Urothelium cell line (cell line): ENCODE data around the gene CAMK1D.
"Not testable (repeated sequence)": the region's sequence is repeated elsewhere in the genome, so short reads cannot be mapped to it uniquely, and the experiment has no call there.

Experiments
- DNase-seq: peaks from one replicate; pipeline ENCODE4 v3.0.0; 2011; ENCODE audit warnings: low spot score, mixed read lengths
- FAIRE-seq: peaks from 2 replicates; lab custom pipeline; 2011; peaks lifted over from hg19 to GRCh38; lab: Jason Lieb, UNC

The CAMK1D gene

DNA sequence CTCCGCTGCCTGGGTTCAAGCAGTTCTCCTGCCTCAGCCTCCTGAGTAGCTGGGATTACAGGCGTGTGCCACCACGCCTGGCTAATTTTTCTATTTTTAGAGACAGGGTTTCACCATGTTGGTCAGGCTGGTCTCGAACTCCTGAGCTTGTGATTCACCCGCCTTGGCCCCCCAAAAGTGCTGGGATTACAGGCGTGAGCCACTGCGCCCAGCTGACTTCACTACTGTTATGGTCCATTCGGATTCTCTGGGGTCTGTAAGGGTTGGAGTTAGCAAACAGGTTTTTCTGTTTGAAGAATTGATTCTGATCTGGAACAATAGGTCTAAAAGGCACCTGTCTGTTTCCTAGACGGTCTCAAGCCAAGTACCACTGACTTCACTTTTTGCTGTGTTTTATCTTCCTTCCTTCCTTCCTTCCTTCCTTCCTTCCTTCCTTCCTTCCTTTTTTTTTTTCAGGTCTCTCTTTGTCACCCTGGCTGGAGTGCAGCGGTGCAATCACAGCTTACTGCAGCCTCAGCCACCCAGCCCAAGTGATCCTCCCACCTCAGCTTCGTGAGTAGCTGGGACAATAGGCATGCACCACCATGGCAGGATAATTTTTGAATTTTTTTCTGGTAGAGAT is 192.2 kb downstream of the CAMK1D start:
- DNase-seq: no peak
- no peak for FAIRE-seq

GRCh38 chr10:12542133-12542670 is 192.9 kb downstream of the CAMK1D start:
- DNase-seq: no peak
- FAIRE-seq: no peak

DNA sequence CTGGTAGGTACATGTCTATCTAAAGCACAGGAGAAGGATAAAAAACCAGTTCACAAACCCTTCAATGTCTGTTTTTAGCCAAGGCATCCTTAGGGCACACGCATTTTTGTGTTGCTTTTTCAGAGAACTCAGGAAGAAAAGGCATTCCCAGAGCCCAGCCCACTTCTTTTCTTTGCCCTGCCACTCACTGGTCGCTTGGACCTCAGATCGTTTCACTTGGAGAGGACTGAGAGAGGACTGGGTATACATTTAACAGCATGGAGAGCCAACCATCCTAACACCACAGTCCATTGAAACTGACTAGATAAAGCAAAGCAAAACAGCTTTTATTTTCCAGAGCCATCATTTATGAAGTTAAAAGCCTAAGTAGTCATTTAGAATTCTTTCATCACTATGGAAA is 194.2 kb downstream of the CAMK1D start:
- FAIRE-seq: no peak
- no peak for DNase-seq

GRCh38 chr10:12546160-12546802 is 196.9 kb downstream of the CAMK1D start:
- not testable (repeated sequence) for FAIRE-seq, DNase-seq

DNA sequence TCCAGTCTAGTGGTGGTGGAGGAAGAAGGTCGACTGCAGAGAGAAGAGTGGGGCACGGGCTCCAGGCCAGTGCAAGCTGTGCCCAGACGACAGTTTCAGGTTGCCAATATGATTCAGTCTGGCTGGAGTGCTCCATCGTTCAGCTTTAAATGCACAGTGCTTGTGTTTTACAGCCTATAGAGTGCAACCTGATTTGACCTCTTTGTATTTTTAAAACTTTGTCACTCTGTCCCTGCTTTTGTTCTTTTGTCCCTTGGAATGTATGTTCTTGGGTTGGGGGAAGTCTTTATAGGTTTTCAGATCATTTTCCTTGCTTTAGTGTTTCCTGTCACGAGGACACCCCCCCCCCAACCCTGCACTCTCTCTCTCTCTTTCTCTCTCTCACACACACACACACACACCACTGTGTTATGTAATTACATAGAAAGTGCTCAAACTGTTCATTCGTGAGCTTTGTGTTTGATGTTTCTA is 198.0 kb downstream of the CAMK1D start:
- FAIRE-seq: no peak
- DNase-seq: no peak

DNA sequence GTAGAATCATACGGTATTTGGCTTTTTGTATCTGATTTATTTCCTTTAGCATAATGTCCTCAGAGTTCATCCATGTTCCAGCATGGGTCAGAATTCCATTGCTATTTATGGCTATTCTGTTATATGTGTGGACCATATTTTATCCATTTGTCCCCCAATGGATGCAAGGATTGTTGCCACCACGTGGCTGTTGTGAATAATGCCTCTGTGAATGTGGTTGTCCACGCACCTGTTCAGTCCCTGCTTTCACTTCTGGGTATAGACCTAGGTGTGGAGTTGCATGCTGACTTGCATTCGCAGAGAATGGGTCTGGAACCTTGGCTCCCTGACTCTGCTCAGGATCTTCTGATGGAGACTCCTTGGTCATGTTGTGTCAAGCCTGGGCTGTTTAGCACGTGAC is 199.9 kb downstream of the CAMK1D start:
- no peak for FAIRE-seq
- no peak for DNase-seq

GRCh38 chr10:12550994-12551393 is 201.6 kb downstream of the CAMK1D start:
- FAIRE-seq: no peak

GRCh38 chr10:12556039-12556438 is 206.7 kb downstream of the CAMK1D start:
- no peak for FAIRE-seq
- no peak for DNase-seq

More at GRCh38 chr10:12550994-12551393, 201.6 kb downstream of the CAMK1D start:
- no peak for DNase-seq

DNA sequence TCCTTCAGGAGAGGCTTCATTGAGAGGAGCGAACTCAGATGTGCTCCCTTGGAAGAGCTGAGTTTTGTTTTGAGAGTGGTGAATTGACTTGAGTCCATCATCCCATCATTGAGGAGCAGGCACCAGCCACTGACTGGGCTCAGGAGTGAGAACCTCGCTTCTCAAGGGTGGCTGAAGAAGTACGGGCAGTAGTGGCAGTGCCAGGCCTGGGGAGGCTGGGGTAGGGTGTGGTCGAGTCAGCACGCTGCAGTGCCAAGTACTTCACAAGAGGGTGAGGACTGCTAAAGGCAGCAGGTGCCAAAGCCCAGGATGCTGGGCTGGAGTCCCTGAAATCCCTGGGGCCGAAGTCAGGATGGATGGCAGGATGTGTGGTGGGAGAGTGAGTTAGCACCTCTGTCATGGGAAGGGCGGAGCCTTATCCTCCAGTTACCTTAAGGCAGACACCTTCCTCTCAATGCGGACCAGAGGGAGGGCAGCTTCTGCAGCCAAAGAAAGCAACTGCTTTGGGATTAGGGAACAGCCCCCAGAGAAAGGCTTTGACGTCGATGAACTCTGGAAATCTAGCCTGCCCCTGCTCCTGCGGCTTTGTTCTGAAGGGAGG is 210.3 kb downstream of the CAMK1D start:
- DNase-seq (no peak), FAIRE-seq (no peak)

DNA sequence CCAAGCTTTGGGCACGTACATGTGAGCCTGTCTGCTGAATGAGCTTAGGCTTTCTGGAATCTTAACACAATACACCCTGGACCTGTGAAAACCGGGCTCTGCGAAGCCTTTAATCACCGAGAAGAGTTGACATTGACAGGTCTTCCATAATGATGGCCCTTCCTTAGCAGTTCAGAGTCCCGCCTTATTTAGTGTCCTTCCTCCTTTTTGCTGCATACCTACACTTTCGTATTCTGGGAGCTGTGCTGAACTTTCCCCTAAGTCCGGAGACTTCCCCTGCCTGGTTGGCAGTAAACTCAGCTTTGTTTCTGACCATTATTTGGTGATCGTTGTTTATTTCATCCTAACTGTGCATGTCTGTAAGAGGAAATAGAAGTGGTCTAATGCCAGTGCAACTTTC is 212.0 kb downstream of the CAMK1D start:
- no peak for FAIRE-seq
- DNase-seq: no peak

- no peak for DNase-seq
- FAIRE-seq: no peak
These were observed 212.4 kb downstream of the CAMK1D start for GRCh38 chr10:12561720-12562119.

DNA sequence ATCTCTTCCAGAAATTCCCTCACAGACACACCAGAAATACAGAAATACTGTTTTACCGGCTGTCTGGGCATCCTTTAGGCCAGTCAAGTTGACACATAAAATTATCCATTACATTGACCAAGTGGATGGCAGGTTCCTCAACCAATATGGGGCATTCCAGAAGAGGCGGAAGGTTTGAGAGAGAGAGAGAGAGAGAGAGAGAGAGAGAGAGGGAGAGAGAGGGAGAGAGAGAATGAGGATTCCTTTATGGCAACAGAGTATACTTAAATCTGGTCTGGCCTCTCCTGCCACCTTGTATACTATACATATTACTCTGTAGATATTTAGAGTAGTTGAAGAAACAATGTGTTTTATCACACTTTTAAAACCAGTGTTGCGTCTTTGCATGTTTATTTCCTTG is 214.1 kb downstream of the CAMK1D start:
- DNase-seq: no peak
- FAIRE-seq: no peak

DNA sequence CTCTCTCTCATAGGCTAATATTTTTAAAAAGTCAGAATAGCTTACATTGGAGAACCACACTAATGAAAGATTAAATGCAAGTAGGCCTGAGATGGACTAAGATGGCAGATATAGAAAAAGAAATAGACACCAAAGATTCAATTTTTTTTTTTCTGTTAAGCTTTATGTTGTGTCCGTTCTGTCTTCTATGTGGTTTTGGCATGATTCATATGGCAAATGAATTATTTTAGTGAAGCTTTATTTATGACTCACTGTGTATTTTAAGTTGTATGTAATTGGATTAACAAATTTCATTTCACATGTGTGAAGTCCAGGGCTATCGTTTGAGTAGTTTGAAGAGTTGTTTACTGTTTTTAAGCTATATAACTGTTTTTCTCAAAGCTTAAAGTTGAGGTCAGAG is 214.8 kb downstream of the CAMK1D start:
- no peak for DNase-seq
- no peak for FAIRE-seq

GRCh38 chr10:12566161-12567115 is 217.1 kb downstream of the CAMK1D start:
- DNase-seq (no peak), FAIRE-seq (no peak)

GRCh38 chr10:12568391-12569009 is 219.2 kb downstream of the CAMK1D start:
- FAIRE-seq: no peak
- DNase-seq: no peak

- no peak for DNase-seq
- FAIRE-seq: no peak
These were observed 222.9 kb downstream of the CAMK1D start for GRCh38 chr10:12572281-12572680.

DNA sequence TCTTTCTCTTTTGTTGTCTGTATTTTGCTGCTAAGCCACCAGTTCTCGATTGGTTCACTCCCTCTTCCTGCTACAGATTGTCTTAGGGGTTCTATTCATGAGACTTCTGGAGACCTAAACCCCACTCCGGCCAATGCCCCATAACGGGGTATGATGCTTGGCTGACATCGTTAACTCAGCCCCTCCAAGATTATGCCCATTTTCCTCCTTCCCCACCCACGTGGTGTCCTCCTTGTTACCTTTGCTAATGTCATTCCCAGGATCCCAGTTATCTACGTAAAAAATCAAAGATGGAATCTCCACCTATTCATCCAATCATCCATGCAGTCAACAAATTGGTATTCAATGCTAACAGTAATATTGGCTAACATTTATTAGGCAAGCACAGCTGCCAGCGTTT is 228.3 kb downstream of the CAMK1D start:
- DNase-seq: no peak
- FAIRE-seq: no peak

GRCh38 chr10:12579954-12580858 is 230.9 kb downstream of the CAMK1D start:
- FAIRE-seq: no peak
- DNase-seq: no peak

DNA sequence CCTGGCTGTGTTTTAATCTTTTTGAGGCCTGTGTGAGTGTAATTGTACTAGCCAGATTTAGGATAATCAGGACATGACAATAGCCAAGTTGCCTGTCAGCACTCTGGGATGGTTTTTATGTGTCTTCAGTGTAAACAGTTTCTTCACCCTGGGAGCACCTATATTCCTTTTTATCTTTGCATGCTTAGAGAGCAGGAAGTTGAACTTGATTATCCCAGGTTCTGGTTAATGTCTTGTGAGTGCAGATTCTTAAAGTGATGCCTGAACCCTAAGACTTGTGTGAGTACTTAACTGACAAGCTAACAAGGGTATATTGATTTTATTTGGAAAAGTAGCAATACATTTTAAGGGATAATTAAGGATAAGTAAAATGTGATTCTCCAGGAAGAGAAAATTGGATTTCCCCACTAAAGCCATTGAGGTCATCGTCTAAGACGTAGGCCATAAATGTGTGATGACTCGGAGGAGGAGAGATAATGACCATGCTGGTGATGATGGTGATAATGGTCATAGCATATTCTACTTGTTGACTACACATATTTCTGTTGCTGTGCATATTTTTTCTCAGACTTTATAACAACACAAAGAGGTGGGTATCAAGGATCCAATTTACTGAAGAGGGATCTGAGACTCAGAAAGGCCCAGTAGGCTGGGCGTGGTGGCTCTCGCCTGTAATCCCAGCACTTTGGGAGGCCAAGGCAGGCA is 234.7 kb downstream of the CAMK1D start:
- peak; percentile 66 for FAIRE-seq
- no peak for DNase-seq
